ENCODE data around the gene TRA2B.
A peak's percentile ranks its signal among the peaks of the same experiment; 100 is the strongest.

Gene TRA2B

DNA sequence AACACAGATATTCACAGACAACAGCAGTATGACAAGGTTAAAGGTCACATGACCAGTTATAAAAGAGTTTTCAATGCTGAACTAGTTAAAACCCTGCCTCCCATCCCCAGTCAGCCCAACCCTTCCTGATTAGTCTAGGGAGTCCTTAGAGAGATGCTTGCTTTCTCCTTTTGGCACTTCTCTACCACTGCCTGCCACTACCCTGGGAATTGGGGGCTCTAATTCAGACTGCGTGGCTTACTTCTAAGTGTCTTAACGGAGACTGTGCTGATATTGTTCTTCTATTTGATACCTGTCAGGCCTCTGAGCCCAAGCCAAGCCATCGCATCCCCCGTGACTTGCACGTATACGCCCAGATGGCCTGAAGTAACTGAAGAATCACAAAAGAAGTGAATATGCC, 11.7 kb upstream of the TRA2B start:
- no peak for DNase-seq

- no peak for DNase-seq
Observed at GRCh38 chr3:185948292-185948691, 10.5 kb upstream of the TRA2B start.

- DNase-seq: no peak
Observed at GRCh38 chr3:185943760-185944106, 5.9 kb upstream of the TRA2B start.

GRCh38 chr3:185942907-185943759, 5.3 kb upstream of the TRA2B start:
- DNase-seq: peak; percentile 86

GRCh38 chr3:185942396-185942795, 4.6 kb upstream of the TRA2B start:
- no peak for DNase-seq

GRCh38 chr3:185940951-185941350, 3.1 kb upstream of the TRA2B start:
- DNase-seq: no peak

DNA sequence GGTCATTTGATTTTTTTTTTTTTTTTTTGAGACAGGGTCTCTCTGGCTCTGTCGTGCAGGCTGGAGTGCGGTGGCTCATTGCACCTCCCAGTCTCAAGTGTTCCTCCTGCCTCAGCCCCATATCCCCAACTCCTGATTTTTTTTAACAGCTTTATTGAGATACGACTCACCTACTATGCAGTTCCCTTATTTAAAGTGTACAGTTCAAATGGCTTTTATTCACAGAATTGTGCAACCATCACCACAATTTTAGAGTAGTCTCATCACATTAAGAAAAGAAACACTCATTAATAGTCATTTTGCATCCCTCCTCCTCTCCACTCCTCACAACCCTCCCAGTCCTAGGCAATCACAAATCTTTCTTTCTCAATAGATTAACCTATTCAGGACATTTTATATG, 1.9 kb upstream of the TRA2B start:
- no peak for DNase-seq

DNA sequence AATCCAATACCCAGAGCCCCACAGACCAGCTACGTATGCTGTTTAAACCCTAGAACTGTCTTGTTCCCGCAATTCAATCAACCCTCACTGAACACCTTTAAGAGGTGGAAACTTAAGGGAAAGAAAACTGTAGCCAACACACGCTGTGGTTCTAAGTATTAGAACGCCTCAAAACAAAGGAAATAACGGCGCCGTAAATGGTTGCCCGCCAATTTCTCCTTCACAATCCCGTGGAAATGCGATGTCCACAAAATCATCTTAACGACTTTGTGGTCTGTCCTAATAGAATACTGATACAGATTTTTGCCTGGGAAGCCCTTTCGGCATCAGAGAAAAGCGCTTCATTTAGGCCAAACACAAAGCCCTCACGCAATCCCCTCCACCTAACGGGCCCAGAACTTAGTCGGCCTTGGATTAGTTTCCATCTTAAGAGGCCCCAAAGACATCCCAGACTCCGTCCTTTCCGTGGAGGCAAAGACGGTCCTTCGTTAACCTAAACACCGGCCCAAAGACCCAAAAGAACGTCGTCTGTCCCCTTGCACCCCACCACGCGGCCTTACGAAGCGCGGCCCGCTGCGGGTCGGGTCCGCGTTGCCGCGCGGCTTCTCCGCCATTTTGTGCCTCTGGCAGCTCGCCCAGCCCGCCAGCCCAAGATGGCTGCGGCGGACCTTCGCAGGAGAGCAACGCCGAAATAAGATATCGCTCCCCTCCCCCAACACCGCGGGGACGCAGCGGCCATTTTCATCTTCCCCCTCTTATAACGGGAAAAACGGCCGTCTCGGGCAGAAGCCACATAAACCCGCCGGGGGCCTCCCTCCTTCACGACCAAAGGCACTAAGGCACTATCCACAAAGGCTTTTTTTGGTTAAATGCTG, 763 bp downstream of the TRA2B start:
- DNase-seq: peak; percentile 97

DNA sequence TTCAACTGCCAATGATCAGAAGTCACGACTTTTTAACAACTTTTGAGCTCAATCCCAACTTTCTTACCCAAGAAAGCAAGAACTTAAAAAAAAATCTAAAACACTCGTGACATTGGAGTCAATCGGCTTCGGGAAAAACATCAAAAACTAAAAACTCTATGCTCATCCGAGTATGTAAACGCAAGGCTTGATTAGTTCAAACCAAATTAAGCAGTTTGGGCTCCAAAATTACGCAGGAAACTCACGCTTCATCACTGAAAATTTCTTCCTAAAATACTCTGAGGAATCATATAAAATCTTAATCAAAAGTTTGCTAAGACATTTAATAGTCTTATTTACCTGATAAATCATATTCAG, 1.6 kb downstream of the TRA2B start:
- no peak for DNase-seq

GRCh38 chr3:185935465-185936272, 2.1 kb downstream of the TRA2B start:
- DNase-seq: peak; percentile 18

GRCh38 chr3:185934767-185935464, 2.9 kb downstream of the TRA2B start:
- no peak for DNase-seq

- DNase-seq: no peak
Observed at GRCh38 chr3:185934174-185934557, 3.6 kb downstream of the TRA2B start.

- no peak for DNase-seq
Observed at GRCh38 chr3:185933374-185934173, 4.2 kb downstream of the TRA2B start.

- DNase-seq: no peak
Observed at GRCh38 chr3:185931777-185932612, 5.8 kb downstream of the TRA2B start.

DNA sequence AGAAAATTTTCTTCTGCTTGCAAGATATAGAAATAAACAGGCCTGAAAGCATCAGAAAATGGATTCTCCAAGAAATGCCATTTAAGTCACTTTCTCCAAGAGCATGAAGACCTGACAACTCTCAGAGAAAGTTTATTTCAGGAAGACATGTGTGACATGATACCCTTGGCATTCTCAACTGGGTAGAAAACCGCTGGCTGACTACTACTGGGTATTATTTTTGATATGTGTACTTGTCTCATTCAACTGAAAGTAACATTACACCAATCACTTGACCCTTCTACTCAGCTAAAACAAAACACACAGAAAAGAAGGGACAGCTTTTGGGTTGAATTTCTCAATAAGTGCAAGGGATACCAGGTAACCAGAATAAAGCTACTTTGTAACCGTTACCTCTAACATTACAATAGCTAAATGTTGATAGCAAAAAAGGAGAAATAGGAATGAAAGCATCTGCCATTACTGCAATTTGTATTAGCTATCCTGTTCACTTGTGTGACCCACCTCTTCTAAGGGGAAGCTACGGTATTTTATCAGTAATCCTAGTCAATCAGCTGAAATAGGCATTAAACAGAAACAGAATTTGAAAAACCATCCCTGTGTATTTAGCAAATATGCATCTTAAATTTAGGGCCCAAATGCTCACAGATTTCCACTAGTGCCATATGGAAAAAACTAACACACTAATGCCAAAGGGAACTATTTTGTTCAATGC, 7.3 kb downstream of the TRA2B start:
- no peak for DNase-seq

- no peak for DNase-seq
Observed at GRCh38 chr3:185929192-185930151, 8.3 kb downstream of the TRA2B start.

DNA sequence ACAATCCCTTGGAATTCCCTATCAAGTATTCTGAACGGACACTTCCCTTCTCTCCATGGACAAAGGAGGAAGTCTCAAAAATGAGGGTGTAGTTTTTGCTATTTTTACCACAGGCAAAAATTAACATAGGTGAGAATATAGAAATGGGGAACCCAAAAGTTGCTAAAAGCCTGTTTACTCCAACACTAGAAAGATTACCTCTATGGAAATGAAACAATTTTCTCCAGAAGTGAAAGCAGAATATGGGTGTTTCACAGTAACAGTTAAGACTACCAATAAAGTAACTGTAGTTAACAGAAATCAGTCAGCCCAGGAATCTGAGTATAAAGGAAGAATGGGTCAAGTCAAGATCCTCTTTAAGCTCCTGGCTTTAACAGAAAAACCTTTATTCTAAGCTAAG, 9.3 kb downstream of the TRA2B start:
- no peak for DNase-seq

GRCh38 chr3:185927501-185928200, 10.2 kb downstream of the TRA2B start:
- DNase-seq: no peak
